Activated CD8-positive, alpha-beta memory T cell treated with anti-CD3 and anti-CD28 coated beads, Interleukin-2, amount 50 U/mL, for 1 hour (primary cell): ENCODE data around the gene UBXN11.

Experiments
- DNase-seq: peaks from one replicate; pipeline ENCODE4 v3.0.0-alpha.2; 2020; ENCODE audit errors: extremely low read depth

The UBXN11 gene

GRCh38 chr1:26285366-26286063 lies 20.9 kb downstream of the UBXN11 start:
- no peak for DNase-seq

- DNase-seq = peak; percentile 99
These were observed 21.7 kb downstream of the UBXN11 start for GRCh38 chr1:26284597-26285347.

GRCh38 chr1:26283871-26284596 lies 22.4 kb downstream of the UBXN11 start:
- DNase-seq = no peak

- DNase-seq = no peak
These were observed 23.1 kb downstream of the UBXN11 start for GRCh38 chr1:26283279-26283853.

GRCh38 chr1:26282401-26282918 lies 24.0 kb downstream of the UBXN11 start:
- no peak for DNase-seq

GRCh38 chr1:26281971-26282370 lies 24.5 kb downstream of the UBXN11 start:
- DNase-seq = no peak

- no peak for DNase-seq
These were observed 25.1 kb downstream of the UBXN11 start for GRCh38 chr1:26281091-26281958.

GRCh38 chr1:26280333-26281042 lies 25.9 kb downstream of the UBXN11 start:
- no peak for DNase-seq

GRCh38 chr1:26279456-26280332 lies 26.7 kb downstream of the UBXN11 start, which contains the start of gene SH3BGRL3:
Gene SH3BGRL3, plus strand, starts transcription at chr1:26280086. Its CDS starts 70 bp downstream, at chr1:26280156.
- peak; percentile 72 for DNase-seq

GRCh38 chr1:26278724-26279455 lies 27.5 kb downstream of the UBXN11 start:
- DNase-seq = no peak

GRCh38 chr1:26278303-26278702 lies 28.1 kb downstream of the UBXN11 start:
- no peak for DNase-seq

- no peak for DNase-seq
These were observed 28.7 kb downstream of the UBXN11 start for GRCh38 chr1:26277719-26278118.

- no peak for DNase-seq
These were observed 29.2 kb downstream of the UBXN11 start for GRCh38 chr1:26277261-26277661.

GRCh38 chr1:26276432-26276838 lies 30.0 kb downstream of the UBXN11 start:
- DNase-seq = no peak

GRCh38 chr1:26275580-26276431 lies 30.6 kb downstream of the UBXN11 start:
- no peak for DNase-seq

GRCh38 chr1:26274801-26275425 lies 31.5 kb downstream of the UBXN11 start:
- DNase-seq = no peak

- DNase-seq = no peak
These were observed 37.3 kb downstream of the UBXN11 start for GRCh38 chr1:26269198-26269550.
